DOHH2 (cell line): ENCODE results near the gene GSK3B.

Experiments
- H3F3A ChIP-seq: fragments of 200-600 bp; sonication (generic), shearing (Covaris generic); 2 replicates; pipeline ENCODE4 v1.6.0; 2016; ENCODE audit warnings: antibody characterized with exemption, mild to moderate bottlenecking; ENCODE audit not compliant: control insufficient read depth, insufficient read depth
- H3K27ac ChIP-seq: fragments of 200-600 bp; sonication (generic); 2 replicates; pipeline ENCODE4 v1.5.1; 2014; ENCODE audit warnings: low read depth, mild to moderate bottlenecking, low read length, moderate library complexity
- H3K27me3 ChIP-seq: fragments of 200-600 bp; sonication (generic); 2 replicates; pipeline ENCODE4 v1.6.1; 2014; ENCODE audit warnings: mild to moderate bottlenecking, low read length, mixed read lengths; ENCODE audit not compliant: control insufficient read depth
- H3K36me3 ChIP-seq: fragments of 200-600 bp; sonication (generic); 2 replicates; pipeline ENCODE4 v1.6.1; 2014; ENCODE audit warnings: mild to moderate bottlenecking, low read length, moderate library complexity, mixed read lengths; ENCODE audit not compliant: control insufficient read depth
- H3K4me1 ChIP-seq: fragments of 200-600 bp; sonication (generic); 2 replicates; pipeline ENCODE4 v1.6.1; 2014; ENCODE audit warnings: mild to moderate bottlenecking, low read length, mixed read lengths; ENCODE audit not compliant: control insufficient read depth
- H3K4me2 ChIP-seq: fragments of 200-600 bp; sonication (generic); 2 replicates; pipeline ENCODE4 v1.6.0; 2014; ENCODE audit warnings: mild to moderate bottlenecking, low read length, moderate library complexity
- H3K4me3 ChIP-seq: fragments of 200-600 bp; sonication (generic); 2 replicates; pipeline ENCODE4 v1.5.1; 2014; ENCODE audit warnings: mild to moderate bottlenecking, low read length, mixed read lengths
- H3K79me2 ChIP-seq: fragments of 200-600 bp; sonication (generic); 2 replicates; pipeline ENCODE4 v1.6.1; 2014; ENCODE audit warnings: mild to moderate bottlenecking, low read length, mixed read lengths; ENCODE audit not compliant: control insufficient read depth
- H3K9me2 ChIP-seq: fragments of 200-600 bp; sonication (generic); replicated peaks from 2 replicates; pipeline ENCODE4 v1.6.1; 2014; ENCODE audit warnings: mild to moderate bottlenecking, low read length, mixed read lengths; ENCODE audit not compliant: control insufficient read depth
- H3K9me3 ChIP-seq: fragments of 200-600 bp; sonication (generic); 2 replicates; pipeline ENCODE4 v1.6.1; 2014; ENCODE audit warnings: antibody characterized with exemption, low read length, mixed read lengths; ENCODE audit not compliant: control insufficient read depth, insufficient read depth
- H4K20me1 ChIP-seq: fragments of 200-600 bp; sonication (generic); 2 replicates; pipeline ENCODE4 v1.6.0; 2014; ENCODE audit warnings: low read depth, mild to moderate bottlenecking, antibody characterized with exemption, low read length, moderate library complexity; ENCODE audit not compliant: control insufficient read depth, insufficient read depth
- CTCF ChIP-seq: fragments of 200-600 bp; sonication (generic); IDR thresholded peaks from one replicate; pipeline ENCODE4 v1.5.1; 2014; ENCODE audit warnings: antibody characterized with exemption, mild to moderate bottlenecking, low read depth, low read length; ENCODE audit not compliant: poor library complexity, severe bottlenecking
- EZH2phosphoT487 ChIP-seq: fragments of 200-600 bp; sonication (generic); IDR thresholded peaks from 2 replicates; pipeline ENCODE4 v1.6.1; 2017; ENCODE audit warnings: borderline replicate concordance, mild to moderate bottlenecking, antibody characterized with exemption, low read length, moderate library complexity, mixed read lengths

Gene GSK3B

GRCh38 chr3:119812491-119813058 lies 281.7 kb downstream of the GSK3B start:
- Histone ChIP-seq H3K27me3 (no peaks in the 10 kb centered on the region), H3K4me3 (no peak overlapping the region), H3K27ac (no peak overlapping the region), H3K9me3 (no peaks in the 10 kb centered on the region), H4K20me1 (no peaks in the 10 kb centered on the region), H3K36me3 (no peaks in the 10 kb centered on the region), H3K9me2 (no peaks in the 10 kb centered on the region), H3K4me1 (peaks cover 9% of the 10 kb centered on the region), H3F3A (no peaks in the 10 kb centered on the region), H3K79me2 (no peaks in the 10 kb centered on the region), H3K4me2 (no peak overlapping the region)
- TF ChIP-seq EZH2phosphoT487 (no peak), CTCF (no peak)

- Histone ChIP-seq H3F3A (no peaks in the 10 kb centered on the region), H3K4me2 (peak overlapping the region; percentile 63), H3K36me3 (no peaks in the 10 kb centered on the region), H3K4me3 (peak overlapping the region; percentile 65), H3K27me3 (no peaks in the 10 kb centered on the region), H3K27ac (no peak overlapping the region), H3K9me2 (no peaks in the 10 kb centered on the region), H3K79me2 (no peaks in the 10 kb centered on the region), H4K20me1 (no peaks in the 10 kb centered on the region), H3K9me3 (no peaks in the 10 kb centered on the region), H3K4me1 (peaks cover 9% of the 10 kb centered on the region)
- TF ChIP-seq EZH2phosphoT487 (no peak), CTCF (peak; percentile 41)
These were observed 284.2 kb downstream of the GSK3B start for GRCh38 chr3:119810018-119810435.

GRCh38 chr3:119809249-119810017 lies 284.8 kb downstream of the GSK3B start:
- Histone ChIP-seq H3K4me3 (peak overlapping the region; percentile 65), H3K79me2 (no peaks in the 10 kb centered on the region), H3K9me2 (no peaks in the 10 kb centered on the region), H3F3A (no peaks in the 10 kb centered on the region), H3K4me2 (peak overlapping the region; percentile 63), H3K4me1 (peaks cover 9% of the 10 kb centered on the region), H3K27me3 (no peaks in the 10 kb centered on the region), H3K9me3 (no peaks in the 10 kb centered on the region), H3K36me3 (no peaks in the 10 kb centered on the region), H3K27ac (no peak overlapping the region), H4K20me1 (no peaks in the 10 kb centered on the region)
- TF ChIP-seq CTCF = no peak
- TF ChIP-seq EZH2phosphoT487 = no peak
